ENCODE results near the gene STAT5A. TPM values are rescaled to one million over a fixed set of nuclear protein-coding genes. Genes with fewer than 3 reads are reported as not detected.
A peak's percentile ranks its signal among the peaks of the same experiment; 100 is the strongest.

The STAT5A gene
- total RNA-seq, 2 donors from 2014 or later = 3.5 to 4.8 TPM

- H3K4me1 ChIP-seq (ENCODE audit: control insufficient read depth, insufficient read depth, low read length) = no peaks in the 10 kb centered on the region
- Mint-ChIP-seq H3K27ac (no peak overlapping the region), H3K36me3 (ENCODE audit: low read depth) (no peaks in the 10 kb centered on the region), H3K9me3 (no peaks in the 10 kb centered on the region), H3K27me3 (ENCODE audit: insufficient read depth) (peaks cover 1% of the 10 kb centered on the region), H3K4me3 (no peak overlapping the region), H3K4me1 (peaks cover 16% of the 10 kb centered on the region)
- H3K36me3 ChIP-seq (ENCODE audit: control insufficient read depth, insufficient read depth, low read length) = peaks cover 5% of the 10 kb centered on the region
- no peak overlapping the region for H3K4me3 ChIP-seq (ENCODE audit: low read length)
- no peak overlapping the region for H3K9ac ChIP-seq (ENCODE audit: extremely low read depth, low read length, poor library complexity, severe bottlenecking)
- 93% methylated on average over 6 to 9 of the region's 9 CpGs for WGBS, 2 experiments (ENCODE audit: insufficient coverage in 1 of 2, insufficient read length in 1 of 2)
- no peaks in the 10 kb centered on the region for H3K27me3 ChIP-seq (ENCODE audit: control insufficient read depth, insufficient read depth, low read length, poor library complexity, severe bottlenecking)
- no peak overlapping the region for H3K27ac ChIP-seq (ENCODE audit: low read depth, low read length)
- no peaks in the 10 kb centered on the region for H3K9me3 ChIP-seq (ENCODE audit: control insufficient read depth, low read length)
- TF ChIP-seq CTCF (conservative IDR thresholded peaks at IDR 0.05) = no peak
- no peak for DNase-seq
Measured at GRCh38 chr17:42309142-42309541, 20.8 kb downstream of the STAT5A start.

- Mint-ChIP-seq H3K27ac (no peak overlapping the region), H3K36me3 (ENCODE audit: low read depth) (peaks cover under 1% of the 10 kb centered on the region), H3K9me3 (no peaks in the 10 kb centered on the region), H3K4me1 (peaks cover 18% of the 10 kb centered on the region), H3K27me3 (ENCODE audit: insufficient read depth) (peaks cover 1% of the 10 kb centered on the region), H3K4me3 (no peak overlapping the region)
- no peak overlapping the region for H3K9ac ChIP-seq (ENCODE audit: extremely low read depth, low read length, poor library complexity, severe bottlenecking)
- H3K4me1 ChIP-seq (ENCODE audit: control insufficient read depth, insufficient read depth, low read length) = no peaks in the 10 kb centered on the region
- WGBS, 2 experiments (ENCODE audit: insufficient coverage in 1 of 2, insufficient read length in 1 of 2) = 85 to 91% methylated on average over 14 to 19 of the region's 19 CpGs
- TF ChIP-seq CTCF (conservative IDR thresholded peaks at IDR 0.05) = peak; percentile 57
- no peaks in the 10 kb centered on the region for H3K27me3 ChIP-seq (ENCODE audit: control insufficient read depth, insufficient read depth, low read length, poor library complexity, severe bottlenecking)
- no peak overlapping the region for H3K27ac ChIP-seq (ENCODE audit: low read depth, low read length)
- H3K9me3 ChIP-seq (ENCODE audit: control insufficient read depth, low read length) = no peaks in the 10 kb centered on the region
- peak; percentile 82 for DNase-seq
- H3K36me3 ChIP-seq (ENCODE audit: control insufficient read depth, insufficient read depth, low read length) = peaks cover 5% of the 10 kb centered on the region
- H3K4me3 ChIP-seq (ENCODE audit: low read length) = no peak overlapping the region
Measured at GRCh38 chr17:42309986-42310786, 21.9 kb downstream of the STAT5A start.

- Mint-ChIP-seq H3K9me3 (no peaks in the 10 kb centered on the region), H3K36me3 (ENCODE audit: low read depth) (peaks cover 5% of the 10 kb centered on the region), H3K27me3 (ENCODE audit: insufficient read depth) (peaks cover 1% of the 10 kb centered on the region), H3K4me1 (peaks cover 23% of the 10 kb centered on the region), H3K4me3 (no peak overlapping the region), H3K27ac (no peak overlapping the region)
- Histone ChIP-seq H3K4me3 (ENCODE audit: low read length) (no peak overlapping the region), H3K27ac (ENCODE audit: low read depth, low read length) (peak overlapping the region; percentile 47), H3K4me1 (ENCODE audit: control insufficient read depth, insufficient read depth, low read length) (no peaks in the 10 kb centered on the region), H3K36me3 (ENCODE audit: control insufficient read depth, insufficient read depth, low read length) (peaks cover 5% of the 10 kb centered on the region), H3K9ac (ENCODE audit: extremely low read depth, low read length, poor library complexity, severe bottlenecking) (no peak overlapping the region), H3K9me3 (ENCODE audit: control insufficient read depth, low read length) (no peaks in the 10 kb centered on the region), H3K27me3 (ENCODE audit: control insufficient read depth, insufficient read depth, low read length, poor library complexity, severe bottlenecking) (no peaks in the 10 kb centered on the region)
- WGBS, 2 experiments (ENCODE audit: insufficient coverage in 1 of 2, insufficient read length in 1 of 2) = 85 to 86% methylated on average over 8 to 9 of the region's 9 CpGs
- DNase-seq = no peak
- TF ChIP-seq CTCF (conservative IDR thresholded peaks at IDR 0.05) = no peak
Measured at GRCh38 chr17:42310787-42311215, 22.5 kb downstream of the STAT5A start.

All from endodermal cell (in vitro differentiated cells).